HG02588 (cell line): Measurements from ENCODE around the gene OR51B4.
"Not testable (repeated sequence)": the region's sequence is repeated elsewhere in the genome, so short reads cannot be mapped to it uniquely, and the experiment has no call there.

Experiments
- ATAC-seq: cut with Tn5 transposase; IDR thresholded peaks from one replicate; pipeline ENCODE4 v1.9.1; 2021; ENCODE audit warnings: mild to moderate bottlenecking, moderate library complexity; ENCODE audit not compliant: unreplicated experiment

Gene OR51B4

DNA sequence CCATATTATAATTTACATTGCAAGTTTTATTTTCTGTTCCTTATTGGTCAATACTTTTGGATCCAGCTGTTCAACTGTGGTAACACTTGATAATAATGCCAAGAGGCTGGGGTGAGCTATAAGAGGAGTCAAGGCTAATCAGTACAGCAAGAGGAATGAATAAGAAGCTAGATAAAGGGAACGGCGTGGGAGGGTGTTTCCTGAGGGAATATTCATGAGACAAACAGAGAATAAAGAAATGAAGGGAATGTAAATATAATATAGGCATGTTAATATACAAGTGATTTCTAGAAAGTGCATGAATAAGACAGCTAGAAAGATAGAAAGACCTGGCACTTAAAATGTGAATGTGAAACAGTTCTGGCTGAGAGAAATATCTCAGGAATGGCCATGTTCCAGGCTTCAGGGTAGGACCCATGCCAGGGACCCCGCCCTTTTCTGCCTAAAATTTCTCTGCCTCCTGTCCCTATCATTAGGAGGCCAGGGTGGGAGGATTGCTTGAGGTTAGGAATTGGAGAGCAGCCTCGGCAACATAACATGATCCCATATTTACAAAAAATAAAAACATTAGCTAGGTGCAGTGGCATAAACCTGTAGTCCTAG is 3.9 kb downstream of the OR51B4 start:
- ATAC-seq = no peak

DNA sequence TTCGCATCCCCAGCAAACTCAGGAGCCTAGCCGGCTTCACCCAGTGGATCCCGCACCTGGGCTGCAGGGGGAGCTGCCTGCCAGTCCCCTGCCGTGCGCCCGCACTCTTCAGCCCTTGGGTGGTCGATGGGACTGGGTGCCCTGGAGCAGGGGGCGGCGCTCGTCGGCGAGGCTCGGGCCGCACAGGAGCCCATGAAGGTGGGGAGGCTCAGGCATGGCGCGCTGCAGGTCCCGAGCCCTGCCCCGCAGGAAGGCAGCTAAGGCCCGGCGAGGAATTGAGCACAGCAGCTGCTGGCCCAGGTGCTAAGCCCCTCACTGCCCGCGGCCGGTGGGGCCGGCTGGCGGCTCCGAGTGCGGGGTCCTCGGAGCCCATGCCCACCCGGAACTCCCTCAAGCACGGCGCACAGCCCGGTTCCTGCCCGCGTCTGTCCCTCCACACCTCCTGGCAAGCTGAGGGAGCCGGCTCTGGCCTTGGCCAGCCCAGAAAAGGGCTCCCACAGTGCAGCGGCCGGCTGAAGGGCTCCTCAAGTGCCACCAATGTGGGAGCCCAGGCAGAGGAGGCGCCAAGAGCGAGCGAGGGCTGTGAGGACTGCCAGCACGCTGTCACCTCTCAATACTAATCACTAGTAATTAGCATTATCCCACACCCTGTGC is 7.3 kb downstream of the OR51B4 start:
- ATAC-seq = not testable (repeated sequence)

DNA sequence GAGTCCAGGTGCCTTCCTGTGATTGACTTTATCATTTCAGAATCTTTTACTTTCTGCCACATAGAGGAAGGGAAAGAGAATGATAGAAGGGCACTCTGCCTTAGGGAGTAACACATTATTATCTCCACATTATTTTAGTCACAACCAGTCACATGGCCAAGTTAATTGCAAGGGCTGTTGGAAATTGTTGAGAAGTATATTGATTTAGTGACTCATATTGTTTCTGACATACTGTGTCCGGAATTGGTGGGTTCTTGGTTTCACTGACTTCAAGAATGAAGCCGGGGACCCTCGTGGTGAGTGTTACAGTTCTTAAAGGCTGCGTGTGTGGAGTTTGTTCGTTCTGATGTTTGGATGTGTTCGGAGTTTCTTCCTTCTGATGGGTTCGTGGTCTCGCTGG is 8.7 kb downstream of the OR51B4 start:
- no peak for ATAC-seq

DNA sequence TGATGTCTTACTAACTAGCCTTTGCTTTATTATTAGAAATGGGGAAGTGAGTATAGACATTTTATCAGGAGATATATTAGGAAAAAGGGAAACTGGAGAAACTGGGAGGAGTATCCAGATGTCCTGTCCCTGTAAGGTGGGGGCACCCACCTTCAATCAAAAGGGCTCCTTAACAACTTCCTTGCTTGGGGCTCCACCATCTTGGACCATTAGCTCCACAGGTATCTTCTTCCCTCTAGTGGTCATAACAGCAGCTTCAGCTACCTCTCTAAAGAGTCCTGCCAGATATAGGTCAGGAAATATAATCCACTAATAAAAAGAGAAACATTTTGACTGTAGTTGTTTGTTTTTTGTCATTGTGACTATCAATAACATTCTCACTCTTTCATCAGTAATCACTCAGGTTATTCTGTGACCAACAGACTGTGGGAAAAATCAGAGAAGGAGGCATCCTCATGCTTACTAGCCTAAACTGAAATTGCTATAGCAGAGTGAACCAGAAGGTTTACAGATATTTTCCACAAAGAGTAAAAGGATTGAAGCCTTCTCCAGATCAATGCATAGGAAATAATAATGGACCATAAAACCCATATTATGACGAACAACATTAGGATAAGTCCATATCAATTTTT is 10.4 kb downstream of the OR51B4 start:
- peak; percentile 86 for ATAC-seq

DNA sequence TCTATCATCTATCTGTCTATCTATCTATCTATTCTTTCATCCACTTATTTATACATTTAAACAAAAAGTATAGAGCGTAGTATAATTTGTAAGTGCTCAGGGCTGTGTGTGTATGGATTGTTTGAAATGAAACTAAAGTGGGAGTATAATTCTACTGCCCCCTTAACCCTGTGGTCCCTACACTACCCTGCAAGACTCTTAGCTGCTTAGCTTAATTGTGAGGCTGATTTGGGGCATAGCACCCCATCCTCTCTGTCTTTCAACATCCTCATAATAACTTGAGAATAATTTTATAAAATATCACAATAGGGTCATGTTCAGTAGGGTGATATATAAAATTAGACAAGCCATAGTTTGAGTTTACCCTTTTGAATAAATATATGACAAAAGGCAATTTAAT is 11.6 kb downstream of the OR51B4 start:
- ATAC-seq = no peak

DNA sequence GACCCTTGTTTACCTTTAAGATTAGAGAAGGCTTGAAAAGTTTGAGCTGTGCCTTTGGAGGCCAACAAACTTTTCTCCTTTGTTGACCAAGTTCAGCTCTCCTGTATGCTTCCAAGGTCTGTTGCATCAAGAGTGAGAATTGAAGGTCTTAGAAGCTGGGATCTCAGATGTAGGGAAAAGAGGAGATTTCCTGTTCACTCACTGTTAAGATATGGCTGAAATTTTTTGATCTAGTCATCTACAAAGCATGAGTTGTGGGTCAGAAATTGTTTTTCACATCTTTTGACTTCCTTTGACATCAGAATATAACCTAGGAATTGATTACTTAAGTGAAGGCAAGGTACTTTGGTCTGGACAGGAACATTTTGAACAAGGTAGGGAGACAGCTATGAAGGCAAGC is 12.1 kb downstream of the OR51B4 start:
- no peak for ATAC-seq

DNA sequence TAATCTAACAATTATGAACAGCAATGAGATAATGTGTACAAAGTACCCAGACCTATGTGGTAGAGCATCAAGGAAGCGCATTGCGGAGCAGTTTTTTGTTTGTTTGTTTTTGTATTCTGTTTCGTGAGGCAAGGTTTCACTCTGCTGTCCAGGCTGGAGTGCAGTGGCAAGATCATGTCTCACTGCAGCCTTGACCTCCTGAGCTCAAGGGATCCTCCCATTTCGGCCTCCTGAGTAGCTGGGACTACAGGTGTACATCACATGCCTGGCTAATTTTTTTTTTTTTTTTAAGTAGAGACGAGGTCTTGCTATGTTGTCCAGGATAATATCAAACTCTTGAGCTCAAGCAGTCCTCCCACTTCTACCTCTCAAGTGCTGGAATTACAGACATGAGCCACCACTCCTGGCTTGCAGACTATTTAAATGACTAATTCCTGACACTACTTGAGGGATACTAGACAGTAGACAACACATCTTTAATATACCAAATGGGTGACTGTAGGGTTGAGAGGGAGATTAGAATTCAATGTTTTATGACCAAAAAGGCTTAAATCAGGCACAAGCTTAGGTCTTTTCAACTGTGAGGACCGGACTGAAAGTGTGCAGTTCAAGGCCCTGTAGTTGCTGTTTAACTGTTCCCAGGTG is 12.7 kb downstream of the OR51B4 start:
- ATAC-seq = no peak

DNA sequence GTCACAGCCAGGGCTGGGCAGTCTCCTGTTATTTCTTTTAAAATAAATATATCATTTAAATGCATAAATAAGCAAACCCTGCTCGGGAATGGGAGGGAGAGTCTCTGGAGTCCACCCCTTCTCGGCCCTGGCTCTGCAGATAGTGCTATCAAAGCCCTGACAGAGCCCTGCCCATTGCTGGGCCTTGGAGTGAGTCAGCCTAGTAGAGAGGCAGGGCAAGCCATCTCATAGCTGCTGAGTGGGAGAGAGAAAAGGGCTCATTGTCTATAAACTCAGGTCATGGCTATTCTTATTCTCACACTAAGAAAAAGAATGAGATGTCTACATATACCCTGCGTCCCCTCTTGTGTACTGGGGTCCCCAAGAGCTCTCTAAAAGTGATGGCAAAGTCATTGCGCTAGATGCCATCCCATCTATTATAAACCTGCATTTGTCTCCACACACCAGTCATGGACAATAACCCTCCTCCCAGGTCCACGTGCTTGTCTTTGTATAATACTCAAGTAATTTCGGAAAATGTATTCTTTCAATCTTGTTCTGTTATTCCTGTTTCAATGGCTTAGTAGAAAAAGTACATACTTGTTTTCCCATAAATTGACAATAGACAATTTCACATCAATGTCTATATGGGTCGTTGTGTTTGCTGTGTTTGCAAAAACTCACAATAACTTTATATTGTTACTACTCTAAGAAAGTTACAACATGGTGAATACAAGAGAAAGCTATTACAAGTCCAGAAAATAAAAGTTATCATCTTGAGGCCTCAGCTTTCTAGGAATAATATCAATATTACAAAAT is 13.4 kb downstream of the OR51B4 start:
- ATAC-seq = no peak

DNA sequence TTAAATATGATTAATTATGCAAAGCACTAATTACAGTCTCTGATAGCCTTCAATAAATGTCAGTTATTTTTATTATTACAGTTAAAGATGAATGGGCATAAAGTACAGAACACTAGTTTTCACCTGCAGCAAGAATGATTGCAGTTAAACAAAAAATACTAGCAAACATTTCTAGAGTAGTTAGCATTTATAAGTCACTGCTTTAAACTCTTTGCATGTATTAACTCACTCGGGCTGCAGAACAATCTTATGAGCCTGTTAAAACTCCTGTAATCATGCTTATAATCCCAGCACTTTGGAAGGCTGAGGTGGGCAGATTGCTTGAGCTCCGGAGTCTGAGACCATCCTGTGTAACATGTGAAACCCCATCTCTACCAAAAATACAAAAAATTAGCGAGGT is 14.8 kb downstream of the OR51B4 start:
- no peak for ATAC-seq

DNA sequence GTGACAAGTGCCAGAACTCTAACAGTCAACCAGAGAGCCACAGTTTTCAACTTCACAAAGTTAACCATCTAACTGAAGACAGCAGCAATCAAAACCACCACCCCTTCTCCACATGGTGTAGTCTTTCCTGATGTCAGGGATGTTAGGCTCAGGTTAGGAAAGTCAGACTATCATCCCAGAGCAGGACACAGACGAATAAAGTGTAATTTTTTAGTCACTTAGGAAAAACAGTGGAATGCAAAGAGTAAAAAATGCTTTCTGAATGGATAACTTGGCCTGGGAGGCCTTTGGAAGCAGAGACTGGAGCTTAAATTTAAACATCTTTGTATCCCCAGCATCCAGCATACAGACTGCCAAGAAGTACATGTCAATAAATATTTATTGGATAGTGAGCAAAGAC is 15.4 kb downstream of the OR51B4 start:
- no peak for ATAC-seq

DNA sequence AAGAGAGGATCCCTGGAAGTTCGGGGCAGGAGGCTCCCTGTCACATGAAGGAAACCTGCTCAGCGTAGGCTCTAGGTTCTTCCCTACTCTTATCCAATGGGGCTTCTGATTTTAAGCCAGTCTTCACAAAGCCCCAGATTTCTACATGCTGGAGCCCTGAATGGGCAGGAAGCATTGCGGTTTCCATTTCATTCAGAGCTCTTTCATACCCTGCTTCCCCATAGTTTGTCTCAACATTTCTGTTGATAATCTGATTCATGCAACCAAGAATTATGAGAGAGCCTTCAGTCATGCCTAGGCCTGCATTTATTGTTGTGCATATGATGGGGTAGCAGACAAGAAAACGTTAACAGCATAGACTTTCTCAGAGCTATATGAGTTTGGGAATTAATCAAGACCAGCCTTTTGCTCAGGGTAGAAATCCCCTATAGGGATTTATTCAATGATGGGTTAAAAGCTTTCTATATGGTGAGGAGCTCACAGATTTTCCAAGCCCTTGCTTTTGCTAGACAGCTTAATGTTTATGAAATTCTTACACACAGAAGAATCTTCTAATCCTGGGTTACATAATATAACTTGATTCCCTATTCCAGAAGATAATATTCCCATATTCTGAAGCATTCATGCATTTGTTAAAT is 15.9 kb downstream of the OR51B4 start:
- ATAC-seq = no peak

DNA sequence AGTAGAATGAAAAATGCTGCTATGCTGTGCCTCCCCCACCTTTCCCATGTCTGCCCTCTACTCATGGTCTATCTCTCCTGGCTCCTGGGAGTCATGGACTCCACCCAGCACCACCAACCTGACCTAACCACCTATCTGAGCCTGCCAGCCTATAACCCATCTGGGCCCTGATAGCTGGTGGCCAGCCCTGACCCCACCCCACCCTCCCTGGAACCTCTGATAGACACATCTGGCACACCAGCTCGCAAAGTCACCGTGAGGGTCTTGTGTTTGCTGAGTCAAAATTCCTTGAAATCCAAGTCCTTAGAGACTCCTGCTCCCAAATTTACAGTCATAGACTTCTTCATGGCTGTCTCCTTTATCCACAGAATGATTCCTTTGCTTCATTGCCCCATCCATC is 17.1 kb downstream of the OR51B4 start:
- ATAC-seq = no peak

DNA sequence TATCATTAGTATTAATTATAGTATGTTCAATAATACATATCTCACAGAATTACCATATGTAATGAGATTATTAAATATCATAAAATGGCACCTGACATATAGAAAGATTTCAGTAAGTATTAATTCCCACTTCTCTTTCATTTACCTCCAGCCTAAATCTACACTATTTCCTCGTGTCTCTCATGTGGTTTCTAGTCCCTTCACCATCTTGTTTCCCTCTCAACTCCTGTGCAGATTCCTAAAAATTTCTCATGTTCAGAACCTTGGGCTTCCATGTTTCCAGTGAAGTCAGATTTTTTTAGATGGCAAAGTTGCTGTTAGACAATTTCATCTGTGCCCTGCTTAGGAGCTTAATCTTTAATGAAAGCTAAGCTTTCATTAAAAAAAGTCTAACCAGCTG is 17.9 kb downstream of the OR51B4 start:
- ATAC-seq = no peak

DNA sequence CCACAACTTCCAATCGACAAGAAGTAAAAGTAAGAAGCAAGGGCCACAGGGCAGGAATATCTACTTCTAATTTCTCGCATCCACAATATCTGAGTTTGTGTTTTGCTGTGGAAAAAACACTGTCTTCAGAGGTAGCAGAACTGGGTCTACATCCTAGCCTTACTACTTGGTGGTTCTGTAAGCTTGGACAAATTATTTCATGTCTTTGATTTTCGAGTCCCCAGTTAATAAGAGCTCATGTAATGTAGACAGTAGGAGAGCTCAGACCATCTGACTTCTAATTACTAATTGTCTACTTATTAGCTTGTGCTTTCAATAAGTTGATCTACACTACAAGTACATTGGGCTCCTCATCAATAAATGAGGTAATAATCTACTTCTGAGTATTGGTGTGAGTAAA is 18.7 kb downstream of the OR51B4 start:
- no peak for ATAC-seq

DNA sequence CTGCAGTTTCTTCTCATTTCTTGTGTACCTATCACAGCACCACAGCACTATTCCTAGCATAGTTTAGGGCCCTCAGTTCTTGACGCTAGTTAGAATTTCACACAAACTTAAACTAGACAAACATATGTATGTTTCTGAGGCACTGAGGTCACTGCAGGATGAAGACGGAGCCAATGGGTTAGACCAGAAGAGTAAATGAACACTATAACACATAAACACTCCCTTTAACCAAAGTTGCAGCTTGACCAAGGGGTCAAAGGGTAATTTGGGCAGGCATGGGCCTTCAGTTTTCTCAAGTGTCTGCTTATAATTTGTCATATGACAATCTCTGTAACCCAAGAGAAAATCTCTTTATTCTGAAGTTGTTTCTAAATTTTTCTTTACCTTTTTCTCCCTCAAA is 19.1 kb downstream of the OR51B4 start:
- ATAC-seq = no peak

DNA sequence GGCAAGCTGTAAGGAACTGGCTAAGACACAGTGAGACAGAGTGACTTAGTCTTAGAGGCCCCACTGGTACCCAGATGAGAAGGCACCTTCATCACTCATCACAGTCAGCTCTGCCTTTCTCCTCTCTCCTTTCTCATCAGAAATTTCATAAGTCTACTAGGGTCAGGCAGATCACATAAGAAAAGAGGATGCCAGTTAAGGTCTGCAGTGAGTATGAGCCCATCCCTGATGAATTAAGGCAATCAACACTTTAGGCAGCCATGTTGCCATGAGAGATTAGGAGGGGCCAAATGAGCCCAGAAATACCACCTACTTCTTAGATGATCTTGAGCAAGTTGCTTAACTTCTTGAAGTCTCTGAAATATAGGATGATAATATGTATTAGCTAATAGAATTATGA is 20.1 kb downstream of the OR51B4 start:
- no peak for ATAC-seq

DNA sequence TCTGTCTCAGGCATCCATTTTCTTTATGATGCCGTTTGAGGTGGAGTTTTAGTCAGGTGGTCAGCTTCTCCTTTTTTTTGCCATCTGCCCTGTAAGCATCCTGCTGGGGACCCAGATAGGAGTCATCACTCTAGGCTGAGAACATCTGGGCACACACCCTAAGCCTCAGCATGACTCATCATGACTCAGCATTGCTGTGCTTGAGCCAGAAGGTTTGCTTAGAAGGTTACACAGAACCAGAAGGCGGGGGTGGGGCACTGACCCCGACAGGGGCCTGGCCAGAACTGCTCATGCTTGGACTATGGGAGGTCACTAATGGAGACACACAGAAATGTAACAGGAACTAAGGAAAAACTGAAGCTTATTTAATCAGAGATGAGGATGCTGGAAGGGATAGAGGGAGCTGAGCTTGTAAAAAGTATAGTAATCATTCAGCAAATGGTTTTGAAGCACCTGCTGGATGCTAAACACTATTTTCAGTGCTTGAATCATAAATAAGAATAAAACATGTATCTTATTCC is 21.1 kb downstream of the OR51B4 start:
- ATAC-seq = peak; percentile 91

DNA sequence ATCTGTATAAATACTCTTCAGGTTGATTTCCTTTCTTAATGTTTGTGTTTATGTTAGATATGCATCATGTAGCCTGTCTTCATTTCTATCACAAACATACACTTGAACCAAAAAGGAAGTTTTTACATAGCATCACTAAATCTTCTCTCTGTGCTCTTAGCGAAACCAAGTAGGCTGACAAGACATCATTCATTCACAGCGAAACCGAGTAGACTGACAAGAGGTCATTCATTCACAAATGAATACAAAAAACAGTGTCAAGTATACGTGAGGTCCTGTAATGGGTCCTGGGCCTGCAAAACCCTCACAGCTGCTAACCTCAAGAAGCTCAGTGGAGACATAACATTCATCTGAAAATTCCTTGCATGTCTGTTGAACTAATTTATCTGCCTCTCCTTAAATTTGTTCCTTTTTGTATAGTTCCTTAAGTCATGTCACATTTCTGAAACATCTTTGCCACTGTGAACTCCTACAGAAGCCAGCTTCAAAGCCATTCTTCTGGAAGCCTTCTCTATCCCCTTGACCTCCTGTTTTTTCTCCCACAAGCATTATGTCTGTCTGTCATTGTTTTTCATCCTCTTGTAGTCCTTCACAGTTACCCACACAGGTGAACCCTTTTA is 22.2 kb downstream of the OR51B4 start:
- ATAC-seq = no peak

DNA sequence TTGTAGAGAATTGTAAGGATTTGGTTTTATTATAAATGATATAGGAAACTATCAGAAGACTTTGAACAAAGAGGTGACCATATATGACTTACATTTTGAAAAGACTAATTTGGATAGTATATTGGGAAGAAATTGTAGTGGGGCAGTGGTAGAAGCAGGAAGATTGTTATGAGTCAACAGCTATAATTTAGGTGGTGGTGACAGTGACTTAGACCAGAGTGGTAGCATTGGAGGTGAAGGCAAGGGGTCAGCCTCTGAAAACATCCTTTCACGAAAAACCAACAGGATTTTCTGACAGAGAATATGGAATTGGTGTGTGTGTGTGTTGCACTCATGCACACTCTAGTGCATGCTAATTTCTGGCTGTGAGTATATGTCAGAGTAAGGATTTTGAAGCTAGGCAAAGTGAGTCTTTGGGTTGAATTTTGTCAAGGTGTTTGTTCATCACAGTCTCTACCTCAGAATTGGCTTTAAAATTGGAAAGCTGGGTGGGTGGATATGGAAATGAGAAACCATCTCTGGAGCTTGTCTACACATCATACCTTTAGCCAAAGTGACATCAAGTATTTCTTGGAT is 23.9 kb downstream of the OR51B4 start:
- ATAC-seq = no peak

DNA sequence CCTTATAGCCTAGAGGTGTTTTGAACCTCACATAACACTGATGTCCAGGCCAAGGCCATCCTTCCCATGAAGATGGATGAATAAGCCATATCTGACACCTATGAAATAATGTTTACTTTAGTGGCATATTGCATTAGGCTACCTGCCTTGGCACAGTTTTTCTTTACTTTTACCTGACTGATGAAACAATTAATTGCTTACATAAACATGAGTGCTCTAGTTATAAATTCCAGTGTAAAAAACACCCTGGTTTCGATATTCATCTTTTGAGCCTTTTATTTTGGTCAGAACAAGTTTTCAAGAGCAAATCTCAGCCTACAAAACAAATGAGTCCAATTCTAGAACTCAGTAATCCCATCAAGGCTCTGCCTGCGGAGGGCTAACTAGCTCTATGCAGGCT is 25.0 kb downstream of the OR51B4 start:
- no peak for ATAC-seq
